IPS-20b (cell line): ENCODE data around the gene CALU.
A peak's percentile ranks its signal among the peaks of the same experiment; 100 is the strongest.

Experiments used
- H3K27ac ChIP-seq: one replicate; pipeline ENCODE4 v1.5.1; 2013; ENCODE audit warnings: low read length
- H3K27me3 ChIP-seq: 2 replicates; pipeline ENCODE4 v1.6.1; 2013; ENCODE audit warnings: mild to moderate bottlenecking, low read length, inconsistent platforms; ENCODE audit not compliant: insufficient read depth
- H3K36me3 ChIP-seq: 2 replicates; pipeline ENCODE4 v1.6.1; 2013; ENCODE audit warnings: low read depth, mild to moderate bottlenecking, inconsistent platforms, low read length, moderate library complexity; ENCODE audit not compliant: insufficient read depth
- H3K4me1 ChIP-seq: 2 replicates; pipeline ENCODE4 v1.6.1; 2013; ENCODE audit warnings: mild to moderate bottlenecking, control low read depth, inconsistent platforms, low read length, moderate library complexity; ENCODE audit not compliant: insufficient read depth
- H3K4me3 ChIP-seq: 2 replicates; pipeline ENCODE4 v1.5.1; 2013; ENCODE audit warnings: mild to moderate bottlenecking, low read length, inconsistent platforms
- H3K9ac ChIP-seq: 2 replicates; pipeline ENCODE4 v1.6.1; 2013; ENCODE audit warnings: low read depth, mild to moderate bottlenecking, inconsistent platforms, low read length, moderate library complexity
- H3K9me3 ChIP-seq: 2 replicates; pipeline ENCODE4 v1.6.1; 2013; ENCODE audit warnings: mild to moderate bottlenecking, low read depth, low read length, inconsistent platforms; ENCODE audit not compliant: insufficient read depth

Gene CALU

DNA sequence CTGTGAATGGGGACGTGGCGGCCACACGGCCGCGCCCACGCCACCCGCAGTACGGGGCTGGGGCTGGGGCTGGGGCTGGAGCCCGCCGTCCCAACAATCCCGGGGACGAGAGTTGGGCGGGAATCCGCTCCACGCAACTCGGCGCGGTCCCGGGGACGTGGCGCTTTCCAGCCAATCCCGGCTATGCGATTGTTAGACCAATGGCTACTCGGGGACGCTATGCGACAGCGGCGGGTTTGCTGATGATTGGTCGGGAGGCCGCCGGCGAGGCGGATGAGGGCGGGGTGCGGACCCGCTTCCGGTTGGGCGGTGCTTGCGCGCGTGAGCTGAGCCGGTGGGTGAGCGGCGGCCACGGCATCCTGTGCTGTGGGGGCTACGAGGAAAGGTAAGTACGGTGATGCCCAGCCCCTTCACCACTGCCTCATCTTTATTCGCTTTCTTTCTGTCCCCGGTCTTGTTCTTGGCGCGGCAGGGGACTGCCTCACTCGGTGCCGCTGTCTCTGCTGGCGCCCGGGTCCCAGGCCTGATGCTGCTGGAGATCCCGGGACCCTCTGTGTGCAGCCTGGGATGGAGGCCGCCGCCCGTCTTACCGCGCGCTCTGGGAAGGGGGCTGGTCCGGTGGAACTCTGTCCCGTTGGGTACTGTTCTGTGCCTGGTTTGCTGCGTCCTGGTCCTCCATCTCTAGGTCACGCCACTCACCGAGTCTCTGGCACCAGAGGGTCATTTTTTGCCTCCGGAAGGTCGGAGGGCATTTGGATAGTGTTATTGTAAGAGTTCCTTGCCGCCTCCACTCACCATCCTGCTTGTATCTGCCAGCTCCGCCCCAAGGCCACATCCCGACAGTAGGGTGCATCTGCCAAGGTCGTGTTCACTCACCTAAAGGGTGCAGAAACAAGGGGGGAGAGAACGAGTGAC lies at the start of gene CALU:
Gene CALU (plus strand): TSS at position 312 of the 915 bp plus-strand sequence. CDS start 9,225 bp downstream, outside the sequence.
- H3K27me3 ChIP-seq: no peaks in the 10 kb centered on the region
- peak within 1 kb of the TSS; percentile 76 for H3K27ac ChIP-seq
- no peaks in the 10 kb centered on the region for H3K9me3 ChIP-seq
- peak within 1 kb of the TSS; percentile 94 for H3K4me3 ChIP-seq
- no peaks in the 10 kb centered on the region for H3K36me3 ChIP-seq
- peaks cover 4% of the 10 kb centered on the region for H3K4me1 ChIP-seq
- H3K9ac ChIP-seq: peak within 1 kb of the TSS; percentile 88

DNA sequence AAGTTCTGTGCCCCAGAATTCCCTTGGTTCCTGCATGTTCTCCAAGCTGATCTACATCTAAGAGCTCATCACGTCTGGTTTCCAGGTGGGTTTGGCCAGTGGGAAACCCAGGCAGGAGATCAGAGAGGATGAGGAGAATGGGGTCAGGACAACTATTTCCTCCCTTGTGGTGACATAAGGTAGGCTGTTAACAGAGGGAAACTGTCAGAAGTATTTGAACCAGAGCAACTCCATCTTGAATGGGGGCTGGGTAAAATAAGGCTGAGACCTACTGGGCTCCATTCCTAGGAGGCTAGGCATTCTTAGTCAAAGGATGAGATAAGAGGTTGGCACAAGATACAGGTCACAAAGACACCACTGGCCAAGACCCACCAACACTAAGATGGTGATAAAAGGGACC lies 47.9 kb upstream of the CALU start:
- no peak overlapping the region for H3K4me3 ChIP-seq
- H3K9me3 ChIP-seq: no peaks in the 10 kb centered on the region
- no peaks in the 10 kb centered on the region for H3K4me1 ChIP-seq
- H3K36me3 ChIP-seq: no peaks in the 10 kb centered on the region
- no peak overlapping the region for H3K9ac ChIP-seq
- peaks cover 2% of the 10 kb centered on the region; the same call in 1 of the 2 replicates for H3K27me3 ChIP-seq
- H3K27ac ChIP-seq: no peak overlapping the region

DNA sequence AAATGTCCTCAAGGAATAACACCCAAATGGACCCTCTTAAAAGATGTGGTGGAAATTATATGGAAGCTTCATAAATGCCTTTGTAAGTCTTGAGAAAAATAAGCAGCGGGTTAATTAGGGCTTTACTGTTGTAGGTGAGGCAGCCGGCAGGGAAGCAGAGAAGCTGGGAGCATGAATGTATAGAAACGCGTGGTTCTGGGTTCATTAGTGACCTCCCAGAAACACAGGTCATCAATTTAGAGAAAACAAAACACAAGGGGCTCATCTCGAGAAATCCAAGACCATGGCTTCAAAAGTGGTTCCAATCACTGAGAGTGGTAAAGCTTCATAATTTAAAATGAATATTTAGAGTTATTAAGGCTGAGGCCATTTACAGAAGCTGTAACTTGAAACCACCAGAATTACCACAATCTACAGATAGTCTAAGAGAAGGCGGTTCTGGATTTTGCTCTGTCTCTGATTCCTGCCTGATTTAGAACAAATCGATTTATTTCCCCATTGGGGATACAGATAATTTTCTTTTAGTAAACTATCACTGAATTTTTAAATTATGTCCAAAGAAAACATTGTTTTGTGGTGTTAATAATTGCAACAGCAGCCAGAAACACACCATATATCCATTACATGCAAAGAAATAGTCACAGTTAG lies 46.4 kb upstream of the CALU start:
- no peak overlapping the region for H3K27ac ChIP-seq
- no peak overlapping the region for H3K9ac ChIP-seq
- H3K4me3 ChIP-seq: no peak overlapping the region
- H3K27me3 ChIP-seq: peaks cover 13% of the 10 kb centered on the region
- no peaks in the 10 kb centered on the region for H3K36me3 ChIP-seq
- H3K4me1 ChIP-seq: peaks cover under 1% of the 10 kb centered on the region; the same call in 1 of the 2 replicates
- no peaks in the 10 kb centered on the region for H3K9me3 ChIP-seq

DNA sequence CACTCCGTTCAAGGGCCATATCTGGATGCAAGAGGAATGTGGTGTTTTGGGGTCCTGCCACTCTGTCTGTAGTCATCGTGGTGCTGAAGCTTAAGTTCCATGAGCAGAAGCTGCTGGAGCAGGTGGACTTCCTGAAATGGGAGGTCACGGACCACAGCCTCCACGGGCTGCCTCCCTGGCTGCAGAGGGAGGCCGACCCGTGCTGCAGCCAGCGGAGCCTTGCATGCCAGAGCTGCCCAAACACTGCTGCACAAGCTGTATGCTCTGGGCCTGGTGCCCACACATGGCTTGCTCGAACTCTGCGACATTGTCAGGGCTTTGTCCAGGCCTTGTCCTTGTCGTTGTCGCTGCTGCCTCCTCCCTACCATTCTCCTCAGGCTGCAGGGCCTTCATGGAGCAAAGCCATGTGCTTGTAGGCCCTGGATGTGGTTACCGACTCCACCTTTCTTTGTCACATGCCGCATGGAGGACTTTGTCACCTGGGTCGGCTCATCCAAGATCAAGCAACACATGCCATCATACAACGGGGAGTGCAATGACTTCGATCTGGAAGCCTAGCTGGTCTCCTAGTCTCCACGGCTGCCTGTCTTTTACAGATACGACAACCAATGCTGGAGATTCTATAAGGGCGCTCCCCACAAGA lies 45.7 kb upstream of the CALU start:
- no peak overlapping the region for H3K9ac ChIP-seq
- H3K4me3 ChIP-seq: no peak overlapping the region
- H3K27me3 ChIP-seq: peaks cover 20% of the 10 kb centered on the region
- peaks cover 5% of the 10 kb centered on the region; the same call in 1 of the 2 replicates for H3K4me1 ChIP-seq
- no peaks in the 10 kb centered on the region for H3K36me3 ChIP-seq
- no peaks in the 10 kb centered on the region for H3K9me3 ChIP-seq
- H3K27ac ChIP-seq: no peak overlapping the region

GRCh38 chr7:128694738-128695137 lies 44.4 kb upstream of the CALU start:
- Histone ChIP-seq H3K4me3 (no peak overlapping the region), H3K4me1 (peaks cover 11% of the 10 kb centered on the region; the same call in 1 of the 2 replicates), H3K27ac (no peak overlapping the region), H3K9me3 (no peaks in the 10 kb centered on the region), H3K27me3 (peaks cover 20% of the 10 kb centered on the region), H3K36me3 (no peaks in the 10 kb centered on the region), H3K9ac (no peak overlapping the region)

GRCh38 chr7:128697302-128697905 lies 41.8 kb upstream of the CALU start:
- Histone ChIP-seq H3K4me1 (peaks cover 13% of the 10 kb centered on the region; the same call in 1 of the 2 replicates), H3K27me3 (peaks cover 20% of the 10 kb centered on the region), H3K9ac (peak overlapping the region; percentile 69; the same call in 1 of the 2 replicates), H3K9me3 (peaks cover 4% of the 10 kb centered on the region; the same call in 1 of the 2 replicates), H3K4me3 (peak overlapping the region; percentile 68), H3K36me3 (no peaks in the 10 kb centered on the region), H3K27ac (no peak overlapping the region)

DNA sequence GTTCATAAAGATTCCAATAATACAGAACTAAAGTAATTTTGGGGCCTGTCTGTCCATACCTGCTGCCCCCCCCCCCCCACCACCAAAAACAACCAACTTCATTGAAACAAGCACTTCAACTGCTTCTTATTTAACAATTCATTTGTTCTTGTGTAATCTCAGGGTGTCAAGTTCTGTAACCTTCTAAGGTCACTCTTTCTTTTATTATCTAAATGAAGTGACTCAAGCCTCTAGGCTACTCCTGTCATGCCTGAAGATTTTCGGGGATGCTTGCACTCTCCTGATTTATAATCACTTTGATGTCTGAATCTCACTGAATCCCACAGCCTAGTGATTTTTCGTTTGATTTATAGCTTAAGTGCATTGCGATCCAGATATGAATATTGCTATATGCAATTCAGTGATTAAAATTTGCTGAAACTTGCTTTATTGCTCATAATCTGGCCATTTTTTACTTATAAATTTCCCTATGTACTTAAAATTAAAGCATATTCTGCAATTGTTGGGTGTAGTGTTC lies 39.9 kb upstream of the CALU start:
- Histone ChIP-seq H3K9me3 (peaks cover 4% of the 10 kb centered on the region; the same call in 1 of the 2 replicates), H3K4me1 (peaks cover 13% of the 10 kb centered on the region; the same call in 1 of the 2 replicates), H3K36me3 (no peaks in the 10 kb centered on the region), H3K9ac (no peak overlapping the region), H3K27me3 (peaks cover 20% of the 10 kb centered on the region), H3K27ac (no peak overlapping the region), H3K4me3 (peak overlapping the region; percentile 24; the same call in 1 of the 2 replicates)

DNA sequence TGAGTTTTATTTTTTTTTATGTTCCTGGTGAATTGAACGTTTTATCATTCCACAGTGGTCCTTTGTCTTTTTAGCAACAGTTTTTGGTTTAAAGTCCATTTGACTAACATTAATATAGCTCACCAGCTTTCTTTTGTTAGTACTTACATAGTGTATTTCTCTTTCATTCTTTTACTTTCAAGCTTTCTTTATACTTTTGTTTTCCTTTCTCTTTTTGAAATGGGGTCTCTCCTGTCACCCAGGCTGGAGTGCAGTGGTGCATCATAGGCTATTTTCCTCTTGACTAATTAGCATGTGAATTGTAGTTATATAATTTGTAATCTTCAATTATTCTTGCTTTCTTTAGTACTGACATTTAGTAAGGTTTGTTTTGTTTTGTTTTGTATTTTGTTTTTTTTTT lies 39.3 kb upstream of the CALU start:
- Histone ChIP-seq H3K36me3 (no peaks in the 10 kb centered on the region), H3K27ac (no peak overlapping the region), H3K9me3 (peaks cover 4% of the 10 kb centered on the region; the same call in 1 of the 2 replicates), H3K4me3 (no peak overlapping the region), H3K27me3 (peaks cover 20% of the 10 kb centered on the region), H3K9ac (no peak overlapping the region), H3K4me1 (peaks cover 16% of the 10 kb centered on the region; the same call in 1 of the 2 replicates)

GRCh38 chr7:128701062-128701785 lies 37.9 kb upstream of the CALU start:
- no peak overlapping the region for H3K9ac ChIP-seq
- peaks cover 18% of the 10 kb centered on the region for H3K27me3 ChIP-seq
- H3K27ac ChIP-seq: no peak overlapping the region
- no peaks in the 10 kb centered on the region for H3K36me3 ChIP-seq
- H3K9me3 ChIP-seq: peaks cover 4% of the 10 kb centered on the region; the same call in 1 of the 2 replicates
- H3K4me1 ChIP-seq: peaks cover 16% of the 10 kb centered on the region; the same call in 1 of the 2 replicates
- no peak overlapping the region for H3K4me3 ChIP-seq

DNA sequence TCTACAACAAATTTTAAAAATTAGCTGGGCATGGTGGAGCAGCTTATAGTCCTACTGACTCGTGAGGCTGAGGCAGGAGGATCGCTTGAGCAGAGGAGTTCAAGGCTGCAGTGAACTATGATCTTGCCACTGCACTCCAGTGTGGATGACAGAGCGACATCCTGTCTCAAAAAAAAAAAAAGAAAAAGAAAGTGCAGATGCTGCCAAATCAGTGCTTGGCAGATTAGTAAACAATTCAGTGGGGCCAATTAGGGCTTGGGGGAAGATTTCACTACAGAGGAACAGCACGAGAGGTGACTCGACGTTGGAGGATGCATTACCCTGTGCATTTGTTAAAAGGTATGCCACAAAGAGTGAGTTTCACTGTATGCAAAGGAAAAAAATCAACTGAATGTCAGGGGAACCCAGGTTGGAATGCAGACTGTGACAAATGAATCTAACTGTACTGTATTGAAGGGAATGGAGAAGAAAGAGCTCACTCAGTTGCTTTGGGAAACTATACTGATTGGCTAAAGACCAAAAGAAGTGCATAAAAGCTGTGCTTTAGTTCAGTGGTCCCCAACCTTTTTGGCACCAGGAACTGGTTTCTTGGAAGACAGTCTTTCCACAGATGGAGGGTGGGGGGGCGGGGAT lies 35.4 kb upstream of the CALU start:
- Histone ChIP-seq H3K27me3 (no peaks in the 10 kb centered on the region), H3K4me3 (no peak overlapping the region), H3K9ac (no peak overlapping the region), H3K27ac (no peak overlapping the region), H3K36me3 (no peaks in the 10 kb centered on the region), H3K9me3 (peaks cover 4% of the 10 kb centered on the region; the same call in 1 of the 2 replicates), H3K4me1 (peaks cover 16% of the 10 kb centered on the region)
